ENCODE measurements around the gene MRGPRD.

DNA sequence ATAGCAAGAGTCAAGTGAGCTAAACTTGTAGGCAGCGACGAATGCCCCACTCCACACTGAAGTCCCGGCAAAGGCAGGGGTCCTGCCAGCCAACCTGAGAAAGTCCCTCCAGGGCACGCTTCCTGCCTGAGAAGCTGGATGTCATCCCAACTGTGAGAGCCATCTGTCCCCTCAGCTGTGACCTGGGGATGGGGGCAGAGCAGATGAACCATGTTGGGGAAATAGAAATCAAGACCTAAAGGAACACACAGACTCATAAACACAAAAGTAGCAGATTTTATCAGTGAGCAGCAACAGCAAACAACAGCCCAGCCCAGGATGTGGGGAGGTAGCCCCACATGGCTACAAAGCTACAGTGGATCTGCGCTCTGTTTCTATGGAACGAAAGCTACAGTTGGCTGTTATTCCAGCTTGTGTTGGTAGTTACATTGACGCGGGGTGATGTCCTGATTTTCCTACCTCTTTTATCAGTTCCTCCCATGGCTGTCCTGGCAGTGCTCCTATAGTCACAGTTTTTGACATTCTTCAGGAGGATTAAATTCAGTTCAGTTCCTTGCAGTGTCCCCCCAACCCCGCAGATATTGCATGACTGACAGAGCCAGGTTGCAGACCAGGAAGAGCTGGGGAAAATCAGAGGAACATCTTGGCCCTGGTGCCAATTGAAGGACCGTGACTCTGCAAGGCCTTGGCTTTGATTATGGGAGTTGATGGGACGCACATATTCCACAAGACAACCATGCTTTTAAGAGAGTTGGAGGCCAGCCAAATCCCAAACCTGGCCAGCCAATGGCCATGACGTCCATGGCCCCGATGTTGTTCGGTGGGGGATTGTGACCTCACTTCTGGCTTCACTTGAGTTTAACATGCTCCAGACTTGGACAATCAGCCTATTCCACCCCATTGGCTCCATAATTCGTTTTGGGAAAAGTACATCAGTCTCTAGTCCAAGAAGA lies 14.6 kb downstream of the MRGPRD start:
- no peak for TF ChIP-seq POLR2AphosphoS5 (IDR thresholded peaks at IDR 0.05; ENCODE audit: low read depth, low read length)
- TF ChIP-seq, protein P1, sequence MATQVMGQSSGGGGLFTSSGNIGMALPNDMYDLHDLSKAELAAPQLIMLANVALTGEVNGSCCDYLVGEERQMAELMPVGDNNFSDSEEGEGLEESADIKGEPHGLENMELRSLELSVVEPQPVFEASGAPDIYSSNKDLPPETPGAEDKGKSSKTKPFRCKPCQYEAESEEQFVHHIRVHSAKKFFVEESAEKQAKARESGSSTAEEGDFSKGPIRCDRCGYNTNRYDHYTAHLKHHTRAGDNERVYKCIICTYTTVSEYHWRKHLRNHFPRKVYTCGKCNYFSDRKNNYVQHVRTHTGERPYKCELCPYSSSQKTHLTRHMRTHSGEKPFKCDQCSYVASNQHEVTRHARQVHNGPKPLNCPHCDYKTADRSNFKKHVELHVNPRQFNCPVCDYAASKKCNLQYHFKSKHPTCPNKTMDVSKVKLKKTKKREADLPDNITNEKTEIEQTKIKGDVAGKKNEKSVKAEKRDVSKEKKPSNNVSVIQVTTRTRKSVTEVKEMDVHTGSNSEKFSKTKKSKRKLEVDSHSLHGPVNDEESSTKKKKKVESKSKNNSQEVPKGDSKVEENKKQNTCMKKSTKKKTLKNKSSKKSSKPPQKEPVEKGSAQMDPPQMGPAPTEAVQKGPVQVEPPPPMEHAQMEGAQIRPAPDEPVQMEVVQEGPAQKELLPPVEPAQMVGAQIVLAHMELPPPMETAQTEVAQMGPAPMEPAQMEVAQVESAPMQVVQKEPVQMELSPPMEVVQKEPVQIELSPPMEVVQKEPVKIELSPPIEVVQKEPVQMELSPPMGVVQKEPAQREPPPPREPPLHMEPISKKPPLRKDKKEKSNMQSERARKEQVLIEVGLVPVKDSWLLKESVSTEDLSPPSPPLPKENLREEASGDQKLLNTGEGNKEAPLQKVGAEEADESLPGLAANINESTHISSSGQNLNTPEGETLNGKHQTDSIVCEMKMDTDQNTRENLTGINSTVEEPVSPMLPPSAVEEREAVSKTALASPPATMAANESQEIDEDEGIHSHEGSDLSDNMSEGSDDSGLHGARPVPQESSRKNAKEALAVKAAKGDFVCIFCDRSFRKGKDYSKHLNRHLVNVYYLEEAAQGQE (IDR thresholded peaks at IDR 0.05; ENCODE audit: insufficient read depth in 1 of 2, low read depth in 2 of 2, low read length in 2 of 2), result no peak
- TF ChIP-seq TAF1 (IDR thresholded peaks at IDR 0.05; ENCODE audit: borderline replicate concordance, insufficient read depth, low read length), result no peak
- TF ChIP-seq FOXP2 (optimal IDR thresholded peaks at IDR 0.05; ENCODE audit: borderline replicate concordance, extremely low read depth, extremely low read length, insufficient read depth), result no peak
- no peak for TF ChIP-seq SIN3A (IDR thresholded peaks at IDR 0.05; ENCODE audit: borderline replicate concordance, insufficient read depth, low read length)

Measured in PFSK-1 (cell line).